GM12874 (cell line): Measurements from ENCODE around the gene HAT1.

Experiments
- TF ChIP-seq, protein P1 (sequence below): IDR thresholded peaks from 2 replicates; pipeline ENCODE4 v1.5.1; 2011; ENCODE audit warnings: low read depth, mild to moderate bottlenecking, control low read depth, low read length, moderate library complexity; ENCODE audit not compliant: insufficient read depth

Gene HAT1

DNA sequence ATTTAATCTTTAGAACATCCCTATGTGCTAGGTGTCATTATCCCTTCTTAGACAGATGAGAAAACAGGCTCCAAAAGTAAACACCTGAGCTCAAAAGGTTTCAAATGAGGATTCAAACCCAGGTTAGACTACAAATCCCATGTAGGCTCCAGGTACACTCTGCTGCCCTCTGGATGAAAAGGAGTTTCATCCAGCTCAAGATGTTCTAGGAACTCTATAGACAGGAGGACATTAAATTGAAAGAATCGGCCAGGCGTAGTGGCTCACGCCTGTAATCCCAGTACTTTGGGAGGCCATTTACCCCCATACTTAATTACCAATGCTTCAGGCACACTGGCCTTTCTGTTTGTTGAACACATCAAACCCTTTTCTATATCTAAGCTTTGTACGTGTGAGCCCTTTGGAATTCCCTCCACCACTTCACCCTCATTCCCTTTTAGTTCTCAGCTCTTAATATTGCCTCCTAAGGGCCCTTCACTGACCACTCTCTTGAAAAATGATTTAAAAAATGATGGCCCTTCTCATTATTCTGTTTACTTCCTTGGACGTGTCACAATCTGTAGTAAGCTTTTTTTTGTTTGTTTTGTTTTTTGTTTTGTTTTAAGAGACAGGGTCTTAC is 38.9 kb upstream of the HAT1 start:
- TF ChIP-seq, protein P1, sequence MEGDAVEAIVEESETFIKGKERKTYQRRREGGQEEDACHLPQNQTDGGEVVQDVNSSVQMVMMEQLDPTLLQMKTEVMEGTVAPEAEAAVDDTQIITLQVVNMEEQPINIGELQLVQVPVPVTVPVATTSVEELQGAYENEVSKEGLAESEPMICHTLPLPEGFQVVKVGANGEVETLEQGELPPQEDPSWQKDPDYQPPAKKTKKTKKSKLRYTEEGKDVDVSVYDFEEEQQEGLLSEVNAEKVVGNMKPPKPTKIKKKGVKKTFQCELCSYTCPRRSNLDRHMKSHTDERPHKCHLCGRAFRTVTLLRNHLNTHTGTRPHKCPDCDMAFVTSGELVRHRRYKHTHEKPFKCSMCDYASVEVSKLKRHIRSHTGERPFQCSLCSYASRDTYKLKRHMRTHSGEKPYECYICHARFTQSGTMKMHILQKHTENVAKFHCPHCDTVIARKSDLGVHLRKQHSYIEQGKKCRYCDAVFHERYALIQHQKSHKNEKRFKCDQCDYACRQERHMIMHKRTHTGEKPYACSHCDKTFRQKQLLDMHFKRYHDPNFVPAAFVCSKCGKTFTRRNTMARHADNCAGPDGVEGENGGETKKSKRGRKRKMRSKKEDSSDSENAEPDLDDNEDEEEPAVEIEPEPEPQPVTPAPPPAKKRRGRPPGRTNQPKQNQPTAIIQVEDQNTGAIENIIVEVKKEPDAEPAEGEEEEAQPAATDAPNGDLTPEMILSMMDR: no peak

DNA sequence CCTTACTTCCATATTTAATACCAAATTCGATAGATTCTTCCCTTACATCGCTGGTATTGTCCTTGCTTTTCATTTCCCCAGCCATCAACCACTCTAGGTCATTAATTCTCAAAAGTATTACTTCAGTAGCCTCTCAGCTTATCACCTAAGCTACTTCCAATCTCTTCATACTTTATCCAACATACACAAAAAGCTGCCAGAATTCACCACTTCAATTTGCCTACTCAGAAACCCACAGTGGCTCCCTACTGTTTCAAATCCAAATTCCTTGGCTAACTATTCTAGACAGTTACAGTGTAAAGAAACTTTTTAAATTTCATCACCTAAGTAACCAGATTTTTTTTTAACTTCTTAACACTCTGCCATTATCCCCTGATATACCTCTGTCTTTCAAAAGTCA is 32.9 kb upstream of the HAT1 start:
- TF ChIP-seq, protein P1: no peak

DNA sequence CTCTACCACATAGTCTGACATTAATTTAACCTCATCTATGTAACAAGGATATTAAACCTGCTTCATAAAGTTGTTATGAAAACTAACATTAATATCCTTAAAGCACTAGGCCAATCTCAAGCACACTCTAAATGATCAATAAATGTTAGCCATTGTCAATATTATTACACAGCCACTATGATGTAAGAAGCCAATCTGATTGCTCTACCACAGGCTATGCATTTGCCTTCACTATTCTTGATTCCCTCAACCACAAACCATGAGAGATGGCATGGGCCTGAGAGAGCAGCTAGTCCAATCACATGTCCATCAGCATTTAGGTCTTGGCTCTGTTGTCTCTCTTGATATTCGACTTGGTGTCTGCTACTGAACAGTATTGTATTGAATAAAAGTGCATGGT is 32.5 kb upstream of the HAT1 start:
- TF ChIP-seq, protein P1: no peak

DNA sequence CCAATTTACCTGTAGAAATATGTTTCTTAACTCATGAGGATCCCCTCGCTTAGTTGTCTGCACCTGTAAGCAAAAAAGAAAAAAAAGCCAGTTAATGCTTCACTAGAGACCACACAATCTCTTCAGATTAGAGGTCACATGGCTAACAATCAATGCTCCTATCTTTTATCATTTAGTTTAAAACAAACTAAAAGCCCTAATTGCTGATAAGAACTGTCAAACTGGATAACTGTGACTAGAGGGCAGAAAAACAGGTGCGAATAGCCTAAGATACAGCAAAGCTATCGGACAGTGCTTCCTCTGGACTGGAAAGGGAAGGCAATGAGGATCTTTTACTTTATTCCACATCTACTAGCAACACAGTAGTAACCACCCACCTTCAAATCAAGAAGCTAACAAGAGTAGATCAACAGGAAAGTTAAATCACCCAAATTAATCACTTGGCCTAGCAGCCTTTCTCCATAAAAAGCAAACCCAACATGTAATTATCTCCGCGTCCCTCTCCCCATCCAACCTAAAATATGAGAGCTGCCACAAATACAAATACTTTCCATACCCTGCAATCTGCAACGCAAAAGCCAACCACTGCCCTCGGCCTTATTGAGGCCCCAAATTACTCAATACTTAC is 29.0 kb upstream of the HAT1 start:
- TF ChIP-seq, protein P1: no peak

DNA sequence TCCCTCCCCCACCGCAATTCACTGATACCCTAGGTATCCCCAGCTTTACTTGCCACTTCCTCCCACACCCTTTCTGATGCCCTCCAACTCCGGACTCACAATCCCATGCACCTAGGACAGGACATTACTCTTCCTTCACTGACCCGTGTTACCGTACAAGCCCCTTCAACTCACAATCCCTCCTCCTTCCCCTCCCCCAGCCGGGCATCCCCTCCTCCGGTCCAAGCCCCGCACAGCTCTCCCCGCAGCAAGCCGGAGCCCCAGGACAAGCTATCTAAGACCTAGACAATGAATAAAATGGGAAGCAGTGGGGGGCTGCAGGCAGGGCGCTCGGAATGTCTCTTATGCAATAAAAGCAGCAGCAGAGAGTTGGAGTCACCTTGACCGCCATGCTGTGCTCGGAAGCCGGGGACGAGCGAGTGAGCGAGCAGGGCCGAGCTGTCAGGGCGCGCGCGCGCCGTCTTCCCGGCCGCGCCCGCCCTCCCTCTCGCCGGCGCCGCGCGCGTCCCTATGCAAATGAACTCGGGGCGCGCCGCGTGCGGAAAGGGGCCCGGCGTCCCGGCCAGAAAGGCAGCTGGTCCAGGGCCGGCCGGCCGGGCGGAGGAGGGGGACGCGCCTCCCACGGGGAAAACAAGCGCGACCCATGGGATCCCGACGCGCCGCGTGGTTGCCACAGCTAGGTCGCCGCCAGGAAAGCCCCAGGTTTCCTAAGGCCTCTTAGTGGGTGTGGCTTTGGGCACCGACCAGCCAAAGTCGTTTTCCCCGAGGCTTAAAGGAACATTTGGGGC is 28.2 kb upstream of the HAT1 start, which contains the start of gene SLC25A12:
Gene SLC25A12 (minus strand): TSS at position 421 of the 788 bp plus-strand sequence. CDS start 30 bp downstream, at position 391.
- TF ChIP-seq, protein P1: no peak

DNA sequence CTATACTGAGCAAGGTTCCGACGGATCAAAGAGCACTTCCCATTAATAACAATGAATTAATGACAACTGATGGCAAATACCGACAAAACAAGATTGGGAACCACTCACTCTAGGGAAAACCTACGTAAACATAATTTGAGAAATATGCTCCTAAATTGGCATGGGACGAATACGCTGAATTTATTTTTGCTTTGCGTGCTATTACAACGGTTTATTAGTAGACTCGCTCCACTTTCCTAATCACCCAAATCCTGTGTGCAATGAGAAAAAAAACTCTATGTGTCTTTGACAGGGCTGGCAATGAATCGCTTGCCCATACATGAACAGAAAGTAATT is 27.7 kb upstream of the HAT1 start:
- TF ChIP-seq, protein P1: no peak

DNA sequence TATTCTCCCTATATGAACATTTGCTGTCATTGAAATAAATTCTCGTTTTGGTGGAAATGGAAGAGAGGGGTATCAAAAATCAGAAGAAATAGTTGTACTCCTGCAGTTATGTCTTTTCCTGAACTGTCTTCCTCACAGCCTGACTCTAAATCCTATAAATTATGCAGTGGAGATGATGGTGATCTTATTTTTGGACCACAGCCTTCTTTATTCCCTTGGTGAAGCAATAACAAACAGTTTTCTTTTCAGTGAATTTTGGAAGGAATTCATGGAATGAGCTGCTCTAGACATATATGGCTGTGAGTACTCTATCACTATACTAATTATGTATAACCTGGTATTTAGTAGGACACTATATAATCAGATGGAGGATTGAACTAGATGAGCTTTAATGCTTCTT is 26.5 kb upstream of the HAT1 start:
- TF ChIP-seq, protein P1: no peak
